Astrocyte of the spinal cord (primary cell): ENCODE data around the gene ANKRD35.
A peak's percentile ranks its signal among the peaks of the same experiment; 100 is the strongest.

Source experiments
- DNase-seq: peaks from one replicate; pipeline ENCODE4 v3.0.0; 2011; ENCODE audit warnings: low read depth, low spot score
- H3K4me3 ChIP-seq: 2 replicates; pipeline ENCODE4 v1.5.1; 2011; ENCODE audit warnings: low read depth, mild to moderate bottlenecking, low read length, moderate library complexity
- in situ Hi-C: cut with HindIII; loops from 2 replicates; pipeline ENCODE4 v1.10.0; 2017; ENCODE audit warnings: low sequenced_read_pairs
- TF ChIP-seq, protein P1 (sequence below): IDR thresholded peaks from 2 replicates; pipeline ENCODE4 v1.5.1; 2012; ENCODE audit warnings: low read depth, mild to moderate bottlenecking, low read length, inconsistent platforms

ANKRD35 gene

DNA sequence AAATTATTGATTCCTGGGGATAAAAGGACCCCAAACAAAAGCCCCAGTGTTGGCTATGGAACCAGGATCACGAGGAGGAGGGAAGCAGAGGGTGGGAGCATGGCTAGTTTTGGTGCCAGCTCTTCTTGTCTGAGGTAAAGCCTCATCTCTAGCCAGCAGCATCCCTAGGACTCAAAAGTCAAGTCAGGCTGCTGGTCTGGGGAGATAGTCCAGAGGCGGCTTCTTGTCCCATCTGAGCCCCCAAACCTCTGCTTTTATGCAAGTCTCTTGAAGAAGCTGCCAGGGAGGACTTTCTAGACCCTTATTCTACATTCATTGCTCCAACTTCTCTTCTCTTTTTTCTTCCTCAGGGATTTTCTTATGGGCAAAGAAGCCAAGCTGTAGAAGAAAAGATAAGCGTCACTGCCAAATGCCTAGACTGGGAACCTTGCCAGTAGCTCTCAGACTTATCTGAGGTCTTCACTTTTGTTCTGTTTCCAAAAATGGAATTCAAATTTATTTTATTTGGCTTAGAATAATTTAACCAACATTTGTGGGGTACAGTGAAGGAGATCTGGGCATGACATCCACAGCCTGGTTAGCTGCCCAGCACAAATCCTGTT is 6.9 kb upstream of the ANKRD35 start:
- no peak overlapping the region for H3K4me3 ChIP-seq
- TF ChIP-seq, protein P1, sequence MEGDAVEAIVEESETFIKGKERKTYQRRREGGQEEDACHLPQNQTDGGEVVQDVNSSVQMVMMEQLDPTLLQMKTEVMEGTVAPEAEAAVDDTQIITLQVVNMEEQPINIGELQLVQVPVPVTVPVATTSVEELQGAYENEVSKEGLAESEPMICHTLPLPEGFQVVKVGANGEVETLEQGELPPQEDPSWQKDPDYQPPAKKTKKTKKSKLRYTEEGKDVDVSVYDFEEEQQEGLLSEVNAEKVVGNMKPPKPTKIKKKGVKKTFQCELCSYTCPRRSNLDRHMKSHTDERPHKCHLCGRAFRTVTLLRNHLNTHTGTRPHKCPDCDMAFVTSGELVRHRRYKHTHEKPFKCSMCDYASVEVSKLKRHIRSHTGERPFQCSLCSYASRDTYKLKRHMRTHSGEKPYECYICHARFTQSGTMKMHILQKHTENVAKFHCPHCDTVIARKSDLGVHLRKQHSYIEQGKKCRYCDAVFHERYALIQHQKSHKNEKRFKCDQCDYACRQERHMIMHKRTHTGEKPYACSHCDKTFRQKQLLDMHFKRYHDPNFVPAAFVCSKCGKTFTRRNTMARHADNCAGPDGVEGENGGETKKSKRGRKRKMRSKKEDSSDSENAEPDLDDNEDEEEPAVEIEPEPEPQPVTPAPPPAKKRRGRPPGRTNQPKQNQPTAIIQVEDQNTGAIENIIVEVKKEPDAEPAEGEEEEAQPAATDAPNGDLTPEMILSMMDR = no peak
- peak; percentile 61 for DNase-seq
- in situ Hi-C loops = no loop called here

DNA sequence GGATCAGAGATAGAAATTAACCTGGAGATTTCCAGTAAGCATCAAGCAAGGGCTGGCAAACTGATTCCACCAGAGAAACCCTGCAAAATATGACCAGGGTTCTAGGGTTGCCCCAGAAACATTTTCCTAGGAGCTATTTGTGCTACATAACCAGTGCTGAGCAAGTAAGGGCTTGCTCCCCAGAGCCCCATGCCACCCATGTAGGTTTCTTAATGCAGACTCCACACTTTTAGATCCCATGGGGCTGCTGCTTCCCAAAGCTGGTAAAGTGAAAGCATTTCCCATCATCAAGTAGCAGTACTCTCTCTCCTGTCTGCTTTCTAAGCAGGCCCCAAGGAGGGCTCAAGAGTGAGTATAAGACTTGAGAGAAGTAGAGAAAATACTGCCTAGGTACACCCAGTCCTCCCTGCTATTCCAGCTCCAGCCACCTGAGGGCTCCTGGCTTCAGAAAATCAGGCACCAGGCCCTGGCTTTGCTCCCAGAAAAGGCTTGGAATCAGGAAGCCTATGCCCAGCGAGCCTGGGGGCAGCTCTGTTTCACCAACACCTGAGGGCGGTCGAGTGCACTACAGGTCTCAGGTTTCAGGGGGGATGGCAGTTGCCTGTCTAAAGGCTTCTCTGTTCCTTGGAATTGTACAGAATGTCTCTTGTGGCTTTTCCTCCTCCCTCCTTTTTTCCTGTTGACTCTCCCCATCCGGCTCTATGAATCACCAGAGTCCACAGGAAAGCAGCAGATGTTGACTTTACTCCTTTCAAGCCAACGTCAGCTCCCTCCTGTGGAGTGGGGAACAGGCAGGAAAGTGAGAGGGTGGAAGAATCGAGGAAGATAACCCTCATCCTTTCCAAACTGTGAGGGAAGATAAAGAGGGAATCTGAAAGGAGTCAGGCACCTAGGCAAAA is 6.2 kb upstream of the ANKRD35 start:
- no peak overlapping the region for H3K4me3 ChIP-seq

DNA sequence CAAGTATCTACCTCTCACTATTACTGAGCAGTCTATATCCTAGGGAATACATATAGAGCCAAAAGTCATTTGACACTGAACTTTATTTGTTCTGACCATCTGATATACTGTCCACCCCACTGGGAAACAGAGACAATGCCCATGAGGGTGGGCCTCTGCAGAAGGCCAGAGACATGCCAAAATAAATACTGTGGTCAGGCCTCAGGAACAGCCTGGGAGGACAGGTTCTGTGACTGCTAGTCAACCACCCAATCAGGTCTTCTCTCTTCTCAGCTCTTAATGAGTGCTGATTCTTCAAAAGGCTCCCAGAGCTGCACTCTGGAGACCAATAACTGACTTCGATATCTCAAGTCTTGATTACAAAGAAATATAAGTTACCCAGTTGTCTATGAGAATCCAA is 5.5 kb upstream of the ANKRD35 start:
- TF ChIP-seq, protein P1 = no peak
- H3K4me3 ChIP-seq = no peak overlapping the region
- in situ Hi-C loops = no loop called here
- DNase-seq = peak; percentile 88

More for the DNA sequence above, 6.2 kb upstream of the ANKRD35 start:
- TF ChIP-seq, protein P1 = peak; percentile 97
- in situ Hi-C loops = no loop called here
- DNase-seq = peak; percentile 100

DNA sequence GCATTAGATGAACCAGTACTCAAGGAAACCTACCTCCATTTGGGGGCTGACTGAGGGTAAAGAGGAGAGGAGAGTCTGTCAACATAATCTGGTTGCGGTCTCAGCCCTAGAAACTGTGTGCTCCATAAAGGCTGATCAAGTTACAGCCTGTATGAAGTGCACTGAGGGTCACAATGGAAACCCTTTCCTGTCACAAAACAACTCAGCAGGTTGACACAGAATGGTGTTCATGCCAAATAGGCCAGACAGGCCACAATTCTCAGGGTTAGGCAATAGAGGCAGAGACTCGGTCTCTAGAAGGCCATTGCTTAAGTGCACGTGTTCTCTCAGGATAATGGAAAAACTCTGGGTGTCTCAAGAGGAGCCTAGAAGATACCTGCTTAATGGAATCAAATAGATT is 4.1 kb upstream of the ANKRD35 start:
- H3K4me3 ChIP-seq = no peak overlapping the region
- in situ Hi-C loops = no loop called here
- TF ChIP-seq, protein P1 = no peak
- no peak for DNase-seq

DNA sequence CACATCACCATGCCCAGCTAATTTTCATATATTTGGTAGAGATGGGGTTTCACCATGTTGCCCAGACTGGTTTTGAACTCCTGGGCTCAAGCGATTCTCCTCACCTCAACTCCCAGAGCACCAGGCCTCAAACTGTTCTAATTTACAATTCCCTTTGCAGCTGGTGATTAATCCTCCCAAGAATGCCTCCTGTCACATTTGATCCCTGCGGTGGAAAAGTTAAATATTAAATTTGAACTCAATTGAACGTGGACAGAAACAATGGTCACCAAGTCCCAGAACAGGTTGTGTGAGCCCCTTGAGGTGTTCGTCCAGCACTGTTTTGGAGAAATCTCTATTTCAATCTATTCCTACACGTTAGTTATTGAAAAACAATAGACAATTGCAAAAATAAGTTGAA is 2.0 kb upstream of the ANKRD35 start:
- no peak overlapping the region for H3K4me3 ChIP-seq
- no peak for DNase-seq
- in situ Hi-C loops = no loop called here
- TF ChIP-seq, protein P1 = no peak

DNA sequence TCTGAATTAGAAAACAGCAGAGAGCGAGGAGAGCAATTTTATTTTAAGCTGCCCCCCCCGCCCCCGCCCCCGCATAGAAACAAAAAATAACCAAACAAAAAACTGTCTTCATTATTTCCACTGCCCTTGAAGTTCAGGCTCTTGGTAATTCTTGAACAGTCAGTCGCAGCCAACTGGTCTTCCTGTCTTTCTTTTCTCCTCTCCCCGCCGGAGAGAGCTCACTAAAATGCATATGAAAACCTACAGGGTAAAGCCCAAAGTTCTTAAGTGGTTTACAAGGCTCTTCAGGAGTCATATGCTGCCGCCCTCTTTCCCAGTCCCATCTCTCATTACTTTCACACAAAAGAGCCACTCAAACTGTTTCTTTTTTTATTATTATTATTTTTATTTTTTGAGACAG is 1.1 kb upstream of the ANKRD35 start:
- no peak for DNase-seq
- no peak overlapping the region for H3K4me3 ChIP-seq
- TF ChIP-seq, protein P1 = no peak
- in situ Hi-C loops = no loop called here
